Panc1 (cell line): ENCODE measurements around the gene PPP1R26. TPM values are rescaled to one million over a fixed set of nuclear protein-coding genes. Genes with fewer than 3 reads are reported as not detected.

ENCODE experiments used
- ATAC-seq: fragments of 200-7000 bp; cut with Tn5 transposase; 2 replicates; pipeline ENCODE4 v1.9.1; 2020; ENCODE audit warnings: mild to moderate bottlenecking, moderate library complexity
- BruUV-seq: library from RNA; stranded (reverse); fragments of 400-500 nt; replicated peaks from 2 replicates; lab custom pipeline; 2021; lab: Mats Ljungman, UMichigan
- CTCF ChIA-PET: fragments of 300-600 bp; sonication (Branson Sonifier 250); formaldehyde crosslinking; loops from one replicate; lab custom pipeline; 2022; ENCODE audit warnings: antibody characterized with exemption; lab: Charles Lee
- POLR2A ChIA-PET: fragments of 300-600 bp; sonication (Branson Sonifier 250); formaldehyde crosslinking; loops from one replicate; lab custom pipeline; 2022; ENCODE audit warnings: antibody characterized with exemption; lab: Charles Lee
- DNase-seq: peaks from one replicate; pipeline ENCODE4 v3.0.0-alpha.2; 2010; ENCODE audit warnings: low read depth, low spot score
- H3K27ac ChIP-seq: 2 replicates; pipeline ENCODE4 v1.5.1; 2011; ENCODE audit warnings: mild to moderate bottlenecking, low read length, inconsistent platforms
- H3K27me3 ChIP-seq: fragments of 200-500 bp; sonication (Bioruptor generic); 2 replicates; pipeline ENCODE4 v1.6.0; 2014; ENCODE audit warnings: low read length, inconsistent platforms; ENCODE audit not compliant: control insufficient read depth, insufficient read depth
- H3K36me3 ChIP-seq: fragments of 200-500 bp; sonication (Bioruptor generic); 2 replicates; pipeline ENCODE4 v1.5.1; 2014; ENCODE audit warnings: inconsistent platforms, mild to moderate bottlenecking, low read length, moderate library complexity; ENCODE audit not compliant: control insufficient read depth, insufficient read depth
- H3K4me1 ChIP-seq: 2 replicates; pipeline ENCODE4 v1.5.1; 2011; ENCODE audit warnings: inconsistent platforms, mild to moderate bottlenecking, low read length, moderate library complexity; ENCODE audit not compliant: control insufficient read depth, insufficient read depth
- H3K4me3 ChIP-seq, 2 experiments: 2 replicates each; pipeline ENCODE4 v1.5.1; 2011 to 2012; ENCODE audit warnings: low read depth in 2 of 2, low read length in 2 of 2, mild to moderate bottlenecking in 2 of 2, inconsistent platforms in 1 of 2, moderate library complexity in 1 of 2
- H3K9me3 ChIP-seq: fragments of 200-500 bp; sonication (Bioruptor generic); 2 replicates; pipeline ENCODE4 v1.5.1; 2014; ENCODE audit warnings: low read depth, mild to moderate bottlenecking, inconsistent platforms, low read length, moderate library complexity; ENCODE audit not compliant: control insufficient read depth, insufficient read depth
- CTCF ChIP-seq: fragments of 450-650 bp; IDR thresholded peaks from 2 replicates; pipeline ENCODE4 v1.5.1; 2017; ENCODE audit warnings: mild to moderate bottlenecking
- POLR2AphosphoS5 ChIP-seq: IDR thresholded peaks from 2 replicates; pipeline ENCODE4 v1.6.1; 2012; ENCODE audit warnings: mild to moderate bottlenecking, low read depth, low read length, moderate library complexity
- REST ChIP-seq, 2 experiments: IDR thresholded peaks; 2 replicates each; pipeline ENCODE4 v1.6.1; 2011 to 2012; ENCODE audit warnings: low read depth in 2 of 2, control low read depth in 1 of 2, low read length in 1 of 2, mild to moderate bottlenecking in 1 of 2, moderate library complexity in 1 of 2; ENCODE audit not compliant: insufficient read depth in 1 of 2
- SIN3A ChIP-seq: IDR thresholded peaks from 2 replicates; pipeline ENCODE4 v1.6.1; 2012; ENCODE audit warnings: low read depth, mild to moderate bottlenecking, low read length, moderate library complexity, borderline replicate concordance; ENCODE audit not compliant: insufficient read depth
- TCF7L2 ChIP-seq: IDR thresholded peaks from 2 replicates; pipeline ENCODE4 v1.6.1; 2011; ENCODE audit warnings: mild to moderate bottlenecking, low read depth, low read length, inconsistent platforms
- in situ Hi-C: cut with HindIII; loops from 2 replicates; pipeline ENCODE4 v1.10.0; 2016; ENCODE audit warnings: low sequenced_read_pairs, low pct_unique_long_range_greater_than_20kb
- intact Hi-C: fragments of 100-400 bp; cut with micrococcal nuclease; formaldehyde crosslinking; loops from one replicate; pipeline ENCODE4 v1.10.0; 2022; ENCODE audit not compliant: unreplicated experiment
- total RNA-seq: library from RNA; stranded (reverse); gene quantifications from one replicate; pipeline ENCODE4 v1.2.1, GENCODE V29; 2021; ENCODE audit not compliant: unreplicated experiment

PPP1R26 gene
- total RNA-seq, 1 experiment from 2014 or later = 17.5 TPM

- no peak overlapping the region for H3K27ac ChIP-seq
- H3K4me3 ChIP-seq = no peak overlapping the region
- H3K27me3 ChIP-seq = no peaks in the 10 kb centered on the region
- no peaks in the 10 kb centered on the region for H3K36me3 ChIP-seq
- ChIA-PET POLR2A (no interaction called here), CTCF (no interaction called here)
- no peak for DNase-seq
- in situ Hi-C loops (no loop called here), intact Hi-C loops (no loop called here)
- ATAC-seq = no peak
- TF ChIP-seq POLR2AphosphoS5 = no peak
- TF ChIP-seq REST (IDR thresholded peaks at IDR 0.05; ENCODE audit: insufficient read depth in 1 of 2, low read depth in 2 of 2, low read length in 1 of 2) = no peak
- TF ChIP-seq CTCF = no peak
- no peak for TF ChIP-seq SIN3A
- no peak for TF ChIP-seq TCF7L2
- no peaks in the 10 kb centered on the region for H3K9me3 ChIP-seq
- H3K4me1 ChIP-seq = no peaks in the 10 kb centered on the region
- BruUV-seq = no TSS peak
Observed at GRCh38 chr9:135491764-135492163, 12.2 kb downstream of the PPP1R26 start.

- in situ Hi-C loops = no loop called here
- H3K36me3 ChIP-seq = no peaks in the 10 kb centered on the region
- POLR2A ChIA-PET = no interaction called here
- intact Hi-C loops = no loop called here
- DNase-seq (no peak), ATAC-seq (no peak)
- H3K27ac ChIP-seq = no peak overlapping the region
- H3K4me1 ChIP-seq = no peaks in the 10 kb centered on the region
- CTCF ChIA-PET = no interaction called here
- TF ChIP-seq TCF7L2 (no peak), REST (IDR thresholded peaks at IDR 0.05; ENCODE audit: insufficient read depth in 1 of 2, low read depth in 2 of 2, low read length in 1 of 2) (no peak), POLR2AphosphoS5 (no peak), CTCF (no peak), SIN3A (no peak)
- no peaks in the 10 kb centered on the region for H3K9me3 ChIP-seq
- H3K27me3 ChIP-seq = no peaks in the 10 kb centered on the region
- H3K4me3 ChIP-seq = no peak overlapping the region
- BruUV-seq = no TSS peak
Observed at GRCh38 chr9:135492886-135493669, 13.5 kb downstream of the PPP1R26 start.
